NCI-H2107 treated with DMSO at 0.1 percent for 48 hours (cell line): ENCODE results near the gene FCGR3A.
"Not testable (repeated sequence)": the region's sequence is repeated elsewhere in the genome, so short reads cannot be mapped to it uniquely, and the experiment has no call there.

Source experiments
- DNase-seq: peaks from one replicate; lab custom pipeline; 2025; ENCODE audit not compliant: unreplicated experiment; lab: John Stamatoyannopoulos, UW

FCGR3A gene

DNA sequence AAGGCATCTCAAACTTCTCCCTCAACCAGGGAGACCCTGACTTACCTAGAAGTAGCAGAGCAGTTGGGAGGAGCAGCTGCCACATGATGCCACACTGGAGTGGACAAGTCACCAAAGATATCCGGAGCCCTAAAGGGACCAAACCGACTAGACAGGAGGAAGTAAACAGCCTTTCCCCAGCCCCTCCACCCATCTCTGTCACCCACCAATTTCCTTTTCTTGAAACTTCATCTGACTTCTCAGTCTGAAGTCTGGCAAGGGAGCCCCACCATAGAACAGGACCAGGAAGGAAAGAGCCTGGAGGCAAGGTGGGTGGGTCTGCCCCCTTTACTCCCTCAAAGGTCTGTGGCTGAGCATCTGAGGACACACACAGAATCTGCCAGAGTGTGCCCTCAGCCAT, at the start of gene FCGR3A:
FCGR3A (minus strand) TSS at position 167 of the 400 bp plus-strand sequence; CDS start at position 85, 82 bp downstream.
- DNase-seq = no peak

DNA sequence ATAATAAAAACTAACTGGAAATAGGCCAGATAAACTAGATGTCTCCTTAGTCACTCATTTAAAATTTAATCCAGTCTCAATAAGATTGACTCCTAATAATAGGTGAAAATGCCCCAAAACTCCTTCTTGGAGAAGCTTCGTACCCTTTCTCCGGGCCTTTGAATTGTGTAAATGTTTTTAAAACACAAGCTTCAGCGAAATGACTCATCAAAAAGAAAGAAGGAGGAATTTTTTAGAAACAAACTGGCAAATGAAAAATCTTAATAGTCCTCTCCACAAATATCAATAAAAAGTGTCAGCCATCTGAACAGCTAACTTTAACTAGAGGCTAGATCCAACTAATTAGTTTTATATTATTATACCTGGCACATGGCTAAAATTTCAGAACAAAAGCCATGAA, 47.5 kb upstream of the FCGR3A start:
- DNase-seq = not testable (repeated sequence)

DNA sequence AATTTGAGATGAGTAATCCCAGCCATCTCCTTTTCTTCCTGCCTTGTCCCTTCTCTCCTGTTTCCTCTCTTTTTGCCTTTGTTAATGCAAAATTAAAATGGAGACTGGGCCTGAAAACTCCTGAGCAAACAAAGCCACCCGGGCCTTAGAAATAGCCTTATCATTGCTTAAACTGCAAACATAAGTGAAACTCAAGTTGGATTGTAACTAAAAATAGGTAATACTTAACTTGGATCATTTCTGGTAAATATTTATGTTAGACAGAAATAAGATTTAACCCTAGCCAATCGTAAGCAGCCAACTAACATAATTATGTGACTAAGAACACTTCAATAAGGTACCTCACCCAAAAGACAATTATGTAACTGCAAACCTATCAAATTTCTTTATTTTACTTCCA, 46.0 kb upstream of the FCGR3A start:
- DNase-seq = not testable (repeated sequence)

GRCh38 chr1:161595173-161595572, 45.6 kb upstream of the FCGR3A start:
- DNase-seq = not testable (repeated sequence)

GRCh38 chr1:161594269-161594984, 44.8 kb upstream of the FCGR3A start:
- not testable (repeated sequence) for DNase-seq

- not testable (repeated sequence) for DNase-seq
These were observed 43.6 kb upstream of the FCGR3A start for GRCh38 chr1:161593092-161593755.

GRCh38 chr1:161592586-161592985, 43.0 kb upstream of the FCGR3A start:
- DNase-seq = not testable (repeated sequence)

DNA sequence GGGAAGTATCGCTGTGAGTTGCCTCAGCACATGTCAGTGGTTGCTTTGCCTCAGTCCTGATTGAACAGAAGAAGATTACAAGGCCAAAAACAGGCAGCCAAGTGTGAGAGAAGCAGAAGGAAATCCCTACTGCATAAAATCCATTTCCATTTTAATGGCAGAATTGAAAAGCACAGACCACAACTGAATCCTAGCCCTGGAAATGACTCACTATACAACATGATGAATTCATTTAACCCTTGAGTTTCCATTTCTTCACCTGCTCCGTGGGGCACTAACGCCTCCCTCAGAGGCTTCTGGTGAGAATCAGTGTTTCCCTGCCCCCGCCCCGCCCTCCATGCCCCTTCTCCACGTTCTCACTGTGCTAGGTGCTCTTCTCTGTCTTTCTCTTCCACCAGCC, 40.3 kb upstream of the FCGR3A start:
- not testable (repeated sequence) for DNase-seq

DNA sequence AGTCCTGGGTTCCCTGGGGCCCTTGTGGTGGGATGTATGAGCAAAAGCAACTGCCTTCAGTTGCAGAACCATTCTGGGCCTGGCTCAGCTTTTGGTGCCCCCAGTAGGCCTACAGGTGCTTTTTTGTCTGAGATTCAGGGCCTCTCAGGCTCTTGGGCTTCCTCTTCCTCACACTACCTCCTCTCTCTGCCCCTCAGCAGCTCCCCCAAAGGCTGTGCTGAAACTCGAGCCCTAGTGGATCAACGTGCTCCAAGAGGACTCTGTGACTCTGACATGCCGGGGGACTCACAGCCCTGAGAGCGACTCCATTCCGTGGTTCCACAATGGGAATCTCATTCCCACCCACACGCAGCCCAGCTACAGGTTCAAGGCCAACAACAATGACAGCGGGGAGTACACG, 39.7 kb upstream of the FCGR3A start:
- not testable (repeated sequence) for DNase-seq

DNA sequence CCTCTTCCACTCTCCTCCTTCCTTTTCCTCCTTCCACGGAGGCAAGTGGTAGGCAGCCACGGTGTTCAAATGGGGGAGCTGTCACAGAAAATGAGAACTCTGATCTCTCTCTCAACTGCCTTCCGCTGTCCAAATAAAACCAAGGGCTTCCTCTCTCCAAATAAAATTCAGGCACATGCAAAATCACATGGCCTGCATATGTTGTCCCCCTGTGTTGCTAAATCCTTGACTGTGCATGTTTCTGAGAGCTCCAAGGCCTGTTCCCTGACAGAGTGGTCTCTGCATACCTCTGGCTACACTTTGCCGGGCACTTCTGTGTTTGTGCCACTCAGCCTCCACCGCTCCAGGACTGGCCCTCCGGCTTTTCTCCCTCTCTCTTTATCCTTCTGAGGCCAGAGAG, 39.0 kb upstream of the FCGR3A start:
- not testable (repeated sequence) for DNase-seq

DNA sequence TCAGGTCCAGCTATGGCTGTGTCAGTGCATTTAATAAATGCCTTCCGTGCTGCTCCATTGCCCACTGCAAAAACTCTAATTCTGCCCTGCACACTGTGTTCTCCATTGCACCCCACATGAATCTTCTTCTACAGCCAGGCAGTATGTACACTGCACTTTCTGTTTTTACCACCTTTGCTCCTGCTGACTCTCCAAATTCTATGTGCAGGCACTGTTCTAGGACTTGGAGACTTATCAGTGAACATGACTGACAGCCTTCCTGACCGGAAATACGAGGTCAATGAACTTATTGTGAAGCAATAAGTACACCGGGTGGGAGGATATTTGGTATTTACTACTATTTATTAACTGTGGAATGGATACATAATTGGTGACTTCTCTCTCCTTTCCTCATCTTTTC, 33.3 kb upstream of the FCGR3A start:
- not testable (repeated sequence) for DNase-seq

GRCh38 chr1:161580879-161581537, 31.4 kb upstream of the FCGR3A start:
- DNase-seq = not testable (repeated sequence)

DNA sequence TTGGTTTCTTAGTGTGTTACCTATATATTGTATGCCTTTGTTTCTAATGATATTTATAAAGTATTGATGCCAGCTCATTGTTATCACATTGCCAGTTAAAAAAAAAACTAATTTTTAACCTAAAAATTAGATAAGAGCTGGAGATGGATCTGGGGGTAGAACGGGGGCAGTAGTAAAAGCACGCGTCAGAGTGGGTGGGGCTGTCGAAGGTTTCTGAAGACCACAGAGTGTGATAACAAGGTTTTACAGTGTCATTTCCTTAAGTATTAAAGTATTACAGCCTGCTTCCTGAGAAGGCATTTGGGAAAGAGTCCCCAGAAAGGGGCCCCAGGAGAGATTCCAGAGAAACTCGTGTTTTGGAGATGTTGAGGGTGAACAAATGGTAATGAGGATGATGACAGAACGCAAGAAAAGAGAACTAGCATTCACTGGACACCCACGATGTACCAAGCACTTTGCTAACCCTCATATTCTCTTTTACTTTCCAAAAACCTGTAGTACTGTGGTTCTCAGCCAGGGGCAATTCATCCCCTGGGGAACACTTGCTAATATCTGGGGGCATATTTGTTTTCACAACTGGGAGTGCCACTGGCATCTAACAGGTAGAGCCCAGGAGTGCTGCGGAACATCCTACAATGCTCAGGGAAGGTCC, 30.4 kb upstream of the FCGR3A start:
- not testable (repeated sequence) for DNase-seq

DNA sequence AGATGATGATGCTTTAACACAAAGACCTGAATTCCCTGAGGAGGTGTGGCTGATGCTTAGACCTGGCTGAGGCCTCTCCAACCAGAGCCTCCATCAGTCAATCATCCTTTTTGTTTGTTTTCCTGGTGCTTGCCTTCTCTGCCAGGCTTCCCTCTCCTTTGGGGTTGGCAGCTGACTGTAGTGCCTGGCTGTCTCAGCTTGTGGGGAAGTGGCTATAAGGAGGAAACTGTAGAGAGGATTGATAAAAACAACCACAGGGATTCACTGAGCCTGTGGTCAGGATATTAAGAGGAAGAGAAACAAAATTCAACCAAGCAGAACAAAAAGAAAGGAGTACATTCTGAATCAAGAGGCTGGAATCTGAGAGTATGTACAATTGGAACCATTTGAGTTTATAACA, 27.1 kb upstream of the FCGR3A start:
- not testable (repeated sequence) for DNase-seq

DNA sequence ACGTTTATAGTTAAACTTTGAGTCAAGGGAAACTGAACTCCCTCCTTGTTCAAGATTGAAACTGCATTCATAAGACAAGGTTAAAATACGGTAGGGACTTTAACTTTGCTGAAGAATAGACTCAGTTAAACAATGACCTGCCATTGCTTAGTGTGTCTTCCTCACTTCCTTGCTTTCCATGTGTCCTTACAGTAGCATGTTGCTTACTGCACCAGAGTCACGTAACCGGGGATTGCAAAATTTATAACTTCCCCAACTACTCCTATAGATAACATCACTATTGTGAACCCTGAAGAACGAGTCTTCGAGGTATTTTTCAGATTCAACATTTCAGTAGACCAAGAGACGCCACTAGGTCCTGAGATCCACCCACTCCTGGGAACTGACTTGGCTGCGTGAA, 22.1 kb upstream of the FCGR3A start:
- not testable (repeated sequence) for DNase-seq

- DNase-seq = not testable (repeated sequence)
These were observed 17.0 kb upstream of the FCGR3A start for GRCh38 chr1:161566602-161566960.

DNA sequence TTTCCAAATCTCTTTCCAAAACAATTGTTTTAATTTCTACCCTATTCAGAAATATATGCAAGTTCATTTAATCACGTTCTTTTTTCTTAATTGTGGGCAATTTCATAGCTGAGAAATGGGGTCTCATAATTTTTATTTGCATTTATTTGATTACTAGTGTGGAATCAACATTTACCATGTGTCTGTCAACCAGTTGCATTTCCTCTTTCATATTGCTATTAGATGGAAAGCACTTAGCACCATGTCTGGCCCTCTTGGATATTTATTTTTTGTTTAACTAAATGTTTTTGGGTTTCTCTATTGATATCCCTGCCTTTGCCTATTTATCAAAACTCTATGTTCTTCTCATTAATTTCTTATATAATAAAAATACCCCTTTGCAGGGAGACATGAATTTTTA, 13.9 kb upstream of the FCGR3A start:
- DNase-seq = not testable (repeated sequence)

- not testable (repeated sequence) for DNase-seq
These were observed 12.8 kb upstream of the FCGR3A start for GRCh38 chr1:161562441-161562840.

GRCh38 chr1:161560960-161561715, 11.5 kb upstream of the FCGR3A start:
- DNase-seq = not testable (repeated sequence)
